OCI-LY3 (cell line): Measurements from ENCODE around the gene FNIP2.
"Not testable (repeated sequence)": the region's sequence is repeated elsewhere in the genome, so short reads cannot be mapped to it uniquely, and the experiment has no call there.

Source experiments
- H2AFZ ChIP-seq: fragments of 200-600, 300-600 bp; shearing (Covaris generic); 2 replicates; pipeline ENCODE4 v1.6.0; 2014; ENCODE audit warnings: antibody characterized with exemption, low read depth, low read length
- H3K27ac ChIP-seq: fragments of 200-600, 300-600 bp; sonication (generic); 2 replicates; pipeline ENCODE4 v1.5.1; 2014; ENCODE audit warnings: mild to moderate bottlenecking, low read length, moderate library complexity, mixed read lengths
- H3K27me3 ChIP-seq: fragments of 200-600, 300-600 bp; sonication (generic); 2 replicates; pipeline ENCODE4 v1.6.1; 2014; ENCODE audit warnings: low read depth, low read length, mixed read lengths
- H3K36me3 ChIP-seq: fragments of 200-600, 300-600 bp; sonication (generic); replicated peaks from 2 replicates; pipeline ENCODE3; 2014; ENCODE audit warnings: low read depth, low read length, mixed read lengths
- H3K4me1 ChIP-seq: fragments of 300-600, 200-600 bp; sonication (generic); 2 replicates; pipeline ENCODE4 v1.6.1; 2014; ENCODE audit warnings: low read length, mixed read lengths
- H3K4me2 ChIP-seq: fragments of 200-600, 300-600 bp; sonication (generic); 2 replicates; pipeline ENCODE4 v1.6.1; 2014; ENCODE audit warnings: low read length, mixed read lengths
- H3K4me3 ChIP-seq: fragments of 300-600, 200-600 bp; sonication (generic); 2 replicates; pipeline ENCODE4 v1.5.1; 2014; ENCODE audit warnings: antibody characterized with exemption, mild to moderate bottlenecking, low read length, moderate library complexity
- H3K79me2 ChIP-seq: fragments of 300-600, 200-600 bp; shearing (Covaris generic); 2 replicates; pipeline ENCODE4 v1.6.1; 2014; ENCODE audit warnings: mild to moderate bottlenecking, low read length, mixed read lengths
- H3K9ac ChIP-seq: fragments of 300-600, 200-600 bp; shearing (Covaris generic); 2 replicates; pipeline ENCODE4 v1.6.0; 2014; ENCODE audit warnings: mild to moderate bottlenecking, low read length, moderate library complexity
- H3K9me3 ChIP-seq: fragments of 200-600, 300-600 bp; shearing (Covaris generic); 2 replicates; pipeline ENCODE4 v1.6.1; 2014; ENCODE audit warnings: low read length, mixed read lengths; ENCODE audit not compliant: insufficient read depth
- H4K20me1 ChIP-seq: fragments of 200-600, 300-600 bp; sonication (generic); 2 replicates; pipeline ENCODE4 v1.6.1; 2016; ENCODE audit warnings: low read length, mixed read lengths; ENCODE audit not compliant: insufficient read depth
- CTCF ChIP-seq: fragments of 200-600, 300-600 bp; sonication (generic); IDR thresholded peaks from 2 replicates; pipeline ENCODE4 v1.5.1; 2014; ENCODE audit warnings: antibody characterized with exemption, low read length, low read depth
- EZH2phosphoT487 ChIP-seq: fragments of 200-600 bp; shearing (Covaris generic); IDR thresholded peaks from 2 replicates; pipeline ENCODE4 v1.6.1; 2018; ENCODE audit warnings: antibody characterized with exemption, mixed run types, low read depth

FNIP2 gene

GRCh38 chr4:158902280-158903078, 133.7 kb downstream of the FNIP2 start:
- not testable (repeated sequence) for H3K79me2 ChIP-seq, H3K4me3 ChIP-seq, H3K9me3 ChIP-seq, H3K4me2 ChIP-seq, H4K20me1 ChIP-seq, H3K36me3 ChIP-seq, H2AFZ ChIP-seq, H3K9ac ChIP-seq, H3K27ac ChIP-seq
- Histone ChIP-seq H3K27me3 (peaks cover 28% of the 10 kb centered on the region), H3K4me1 (peaks cover 19% of the 10 kb centered on the region)

DNA sequence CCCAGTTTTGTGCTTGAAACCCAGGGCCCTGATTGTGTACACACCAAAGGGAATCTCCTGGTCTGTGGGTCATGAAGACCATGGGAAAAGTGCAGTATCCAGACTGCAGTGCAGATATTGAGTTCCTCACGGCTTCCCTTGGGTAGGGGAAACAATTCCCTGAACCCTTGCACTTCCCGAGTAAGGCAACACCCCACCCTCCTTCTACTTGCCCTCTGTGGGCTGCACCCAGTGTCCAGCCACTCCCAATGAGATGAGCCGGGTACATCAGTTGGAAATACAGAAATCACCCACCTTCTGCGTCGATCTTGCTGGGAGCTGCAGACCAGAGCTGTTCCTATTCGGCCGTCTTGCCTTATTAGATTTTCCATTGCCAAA, 134.2 kb downstream of the FNIP2 start:
- no peak overlapping the region for H3K27ac ChIP-seq
- TF ChIP-seq EZH2phosphoT487 (no peak), CTCF (no peak)
- no peaks in the 10 kb centered on the region for H3K79me2 ChIP-seq
- no peaks in the 10 kb centered on the region for H3K9me3 ChIP-seq
- H3K4me1 ChIP-seq, result peaks cover 19% of the 10 kb centered on the region
- no peak overlapping the region for H2AFZ ChIP-seq
- no peaks in the 10 kb centered on the region for H4K20me1 ChIP-seq
- no peaks in the 10 kb centered on the region for H3K36me3 ChIP-seq
- no peak overlapping the region for H3K4me2 ChIP-seq
- H3K27me3 ChIP-seq, result peaks cover 34% of the 10 kb centered on the region
- no peak overlapping the region for H3K9ac ChIP-seq
- H3K4me3 ChIP-seq, result no peak overlapping the region

GRCh38 chr4:158903472-158904043, 134.7 kb downstream of the FNIP2 start:
- H2AFZ ChIP-seq, result no peak overlapping the region
- no peaks in the 10 kb centered on the region for H3K36me3 ChIP-seq
- no peaks in the 10 kb centered on the region for H3K9me3 ChIP-seq
- H3K79me2 ChIP-seq, result no peaks in the 10 kb centered on the region
- H3K4me1 ChIP-seq, result peaks cover 19% of the 10 kb centered on the region
- no peak overlapping the region for H3K27ac ChIP-seq
- H3K9ac ChIP-seq, result no peak overlapping the region
- TF ChIP-seq EZH2phosphoT487, result no peak
- TF ChIP-seq CTCF, result no peak
- no peak overlapping the region for H3K4me3 ChIP-seq
- no peaks in the 10 kb centered on the region for H4K20me1 ChIP-seq
- no peak overlapping the region for H3K4me2 ChIP-seq
- H3K27me3 ChIP-seq, result peaks cover 38% of the 10 kb centered on the region

DNA sequence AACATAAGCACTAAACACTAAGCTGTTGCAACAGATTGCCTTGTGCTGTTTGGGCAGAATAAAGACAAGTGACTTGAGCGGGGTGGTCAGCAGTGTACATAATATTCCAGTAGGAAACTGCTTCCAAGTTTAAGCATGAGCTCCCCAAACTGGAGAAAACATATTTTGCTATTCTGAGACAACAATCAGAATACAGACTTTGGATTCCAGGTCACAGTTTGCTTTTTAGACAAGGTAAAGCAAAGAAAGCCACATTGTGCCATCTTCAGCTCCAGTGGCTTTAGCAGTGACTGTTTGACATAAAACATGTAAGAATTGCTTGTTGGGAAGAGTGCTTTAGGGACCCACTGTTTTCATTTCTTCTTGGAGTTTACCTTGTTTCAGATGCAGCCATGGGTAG, 136.0 kb downstream of the FNIP2 start:
- Histone ChIP-seq H4K20me1 (no peaks in the 10 kb centered on the region), H3K9me3 (no peaks in the 10 kb centered on the region), H2AFZ (no peak overlapping the region), H3K36me3 (no peaks in the 10 kb centered on the region), H3K27ac (no peak overlapping the region), H3K4me1 (peaks cover 19% of the 10 kb centered on the region), H3K79me2 (no peaks in the 10 kb centered on the region), H3K9ac (no peak overlapping the region), H3K4me3 (no peak overlapping the region), H3K4me2 (peak overlapping the region; percentile 38), H3K27me3 (peaks cover 38% of the 10 kb centered on the region)
- TF ChIP-seq CTCF (no peak), EZH2phosphoT487 (no peak)
